ENCODE results near the gene ANKS1B. TPM values are rescaled to one million over a fixed set of nuclear protein-coding genes. Genes with fewer than 3 reads are reported as not detected.

ANKS1B gene
- total and polyA plus RNA-seq, 10 of the 15 experiments (the other 5 are each of a cell fraction or from before 2014, with no cell fraction given) = 0.16 to 1.3 (median 0.82) TPM; not detected in 7

DNA sequence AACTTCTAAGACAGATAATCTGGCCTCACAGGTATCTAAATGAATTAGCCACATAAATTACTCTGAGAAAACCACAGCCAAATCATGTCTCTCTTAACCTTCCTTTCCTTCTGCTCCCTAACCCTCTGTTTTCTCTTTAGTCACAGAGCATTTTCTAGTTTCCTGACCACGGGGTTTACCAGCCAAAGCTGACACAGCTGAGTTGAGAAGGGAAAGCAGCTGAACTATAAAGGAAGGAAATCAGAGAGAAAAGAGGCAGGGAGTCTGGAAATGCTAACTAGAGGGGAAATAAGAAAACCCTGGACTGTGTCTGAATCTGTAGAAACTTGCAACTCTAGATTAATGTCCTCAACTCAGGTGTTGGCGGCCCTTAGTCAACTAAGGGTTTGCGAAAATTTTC, 24.4 kb downstream of the ANKS1B start:
- Histone ChIP-seq H3K4me1 (ENCODE audit: control insufficient read depth, insufficient read depth, low read length) (no peaks in the 10 kb centered on the region), H3K27me3 (replicated peaks in 1 of 2; ENCODE audit: control insufficient read depth in 2 of 2, insufficient read depth in 2 of 2, low read length in 1 of 2) (no peaks in the 10 kb centered on the region), H3K4me2 (ENCODE audit: control insufficient read depth, insufficient read depth) (no peak overlapping the region), H3K79me2 (ENCODE audit: control insufficient read depth, insufficient read depth, low read length) (no peaks in the 10 kb centered on the region), H3K36me3 (ENCODE audit: control insufficient read depth in 2 of 2, insufficient read depth in 2 of 2, low read length in 1 of 2) (no peaks in the 10 kb centered on the region), H3K4me3 (no peak overlapping the region), H3K9me3 (replicated peaks; ENCODE audit: control insufficient read depth, insufficient read depth, low read length) (no peaks in the 10 kb centered on the region), H4K20me1 (ENCODE audit: control insufficient read depth, insufficient read depth) (no peaks in the 10 kb centered on the region), H3K9ac (ENCODE audit: control insufficient read depth, insufficient read depth, low read length) (no peak overlapping the region), H3K27ac (ENCODE audit: control insufficient read depth, insufficient read depth) (no peak overlapping the region), H2AFZ (ENCODE audit: control insufficient read depth, low read depth, low read length) (no peak overlapping the region)
- RAD21 ChIA-PET (ENCODE audit: unreplicated experiment) = no interaction called here
- DNase-seq (ENCODE audit: low read depth, low spot score) (no peak), ATAC-seq (no peak), FAIRE-seq (no peak)
- SMC1A ChIA-PET (ENCODE audit: uncharacterized antibody, unreplicated experiment) = no interaction called here
- no peak for TF ChIP-seq EP300 (IDR thresholded peaks at IDR 0.05; ENCODE audit: borderline replicate concordance in 1 of 2, control insufficient read depth in 1 of 2, low read depth in 2 of 2, low read length in 2 of 2)
- TF ChIP-seq ATF2 (IDR thresholded peaks at IDR 0.05; ENCODE audit: low read length) = no peak
- no peak for TF ChIP-seq SREBF1 (IDR thresholded peaks at IDR 0.05; ENCODE audit: low read length)
- TF ChIP-seq, protein P1, sequence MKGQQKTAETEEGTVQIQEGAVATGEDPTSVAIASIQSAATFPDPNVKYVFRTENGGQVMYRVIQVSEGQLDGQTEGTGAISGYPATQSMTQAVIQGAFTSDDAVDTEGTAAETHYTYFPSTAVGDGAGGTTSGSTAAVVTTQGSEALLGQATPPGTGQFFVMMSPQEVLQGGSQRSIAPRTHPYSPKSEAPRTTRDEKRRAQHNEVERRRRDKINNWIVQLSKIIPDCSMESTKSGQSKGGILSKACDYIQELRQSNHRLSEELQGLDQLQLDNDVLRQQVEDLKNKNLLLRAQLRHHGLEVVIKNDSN (IDR thresholded peaks at IDR 0.05; ENCODE audit: borderline replicate concordance, extremely low read length, insufficient read depth, low read depth, low read length) = no peak
- no peak for TF ChIP-seq ZBED1 (IDR thresholded peaks at IDR 0.05; ENCODE audit: borderline replicate concordance)
- TF ChIP-seq NFYA (IDR thresholded peaks at IDR 0.05; ENCODE audit: borderline replicate concordance, low read depth, low read length) = no peak
- POLR2A ChIA-PET = no interaction called here
- intact Hi-C loops (cut with micrococcal nuclease; ENCODE audit: unreplicated experiment) = no loop called here
- CTCF ChIA-PET = interaction anchor here (0.6 kb wide), 1 partner anchor 773 kb away, joined by 3 read pairs; no protein-coding TSS in a partner anchor
- no TSS peak for BruUV-seq (replicated peaks)
- 44% methylated on average over 3 of the region's 3 CpGs for WGBS (ENCODE audit: insufficient coverage, insufficient replicate concordance, low lambda C conversion rate, missing lambda C conversion rate)
- in situ Hi-C loops (cut with MboI) = no loop called here
